SHP77 treated with DMSO at 0.1 percent for 48 hours (cell line): ENCODE data around the gene RACK1.

ENCODE experiments used
- DNase-seq: peaks from one replicate; lab custom pipeline; 2025; lab: John Stamatoyannopoulos, UW

Gene RACK1

GRCh38 chr5:181194489-181195248, 49.0 kb downstream of the RACK1 start:
- no peak for DNase-seq

- DNase-seq: no peak
These were observed 50.0 kb downstream of the RACK1 start for GRCh38 chr5:181193656-181194055.

GRCh38 chr5:181192337-181193046, 51.2 kb downstream of the RACK1 start:
- DNase-seq: no peak

- DNase-seq: no peak
These were observed 52.0 kb downstream of the RACK1 start for GRCh38 chr5:181191526-181192336.

GRCh38 chr5:181190711-181191525, 52.8 kb downstream of the RACK1 start:
- DNase-seq: no peak

- no peak for DNase-seq
These were observed 53.6 kb downstream of the RACK1 start for GRCh38 chr5:181189962-181190710.

- DNase-seq: no peak
These were observed 54.2 kb downstream of the RACK1 start for GRCh38 chr5:181189363-181189961.

- DNase-seq: no peak
These were observed 54.9 kb downstream of the RACK1 start for GRCh38 chr5:181188700-181189362.

GRCh38 chr5:181187500-181188213, 56.0 kb downstream of the RACK1 start:
- no peak for DNase-seq

GRCh38 chr5:181186986-181187499, 56.7 kb downstream of the RACK1 start:
- no peak for DNase-seq
